Neural progenitor cell (in vitro differentiated cells): Measurements from ENCODE around the gene MITD1.

Source experiments
- CTCF ChIP-seq: fragments of 200-600 bp; sonication (generic); IDR thresholded peaks from 2 replicates; pipeline ENCODE4 v1.5.1; 2017; ENCODE audit warnings: antibody characterized with exemption, mild to moderate bottlenecking
- EZH2 ChIP-seq: fragments of 200-600 bp; sonication (generic); IDR thresholded peaks from 2 replicates; pipeline ENCODE4 v1.6.1; 2017; ENCODE audit warnings: antibody characterized with exemption, mild to moderate bottlenecking, moderate library complexity

DNA sequence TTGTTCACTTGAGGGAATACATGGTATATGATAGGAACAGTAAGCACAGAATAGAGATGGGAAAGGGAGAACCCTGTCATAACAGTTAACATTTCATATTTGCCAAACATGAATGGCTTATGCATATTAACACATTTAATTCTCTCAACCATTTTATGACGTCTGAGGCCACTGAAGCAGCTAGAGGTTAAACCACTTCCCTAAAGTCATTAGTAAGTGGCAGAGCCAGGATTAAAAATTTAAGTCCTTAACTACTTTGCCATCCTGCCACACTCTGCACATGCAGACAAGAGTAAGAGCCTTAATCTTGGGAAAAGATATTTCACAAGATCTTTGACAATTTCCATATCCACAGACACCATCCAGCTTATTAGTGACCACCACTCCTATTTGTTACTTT is 24.0 kb downstream of the MITD1 start:
- TF ChIP-seq CTCF, result no peak
- TF ChIP-seq EZH2, result no peak
